Medulla oblongata (tissue), 1 donor: ENCODE data around the gene CHID1.

ENCODE experiments used
- DNase-seq: peaks from one replicate; pipeline ENCODE4 v3.0.0-alpha.2; 2015; ENCODE audit errors: extremely low spot score

Gene CHID1

GRCh38 chr11:888310-889212, 22.0 kb downstream of the CHID1 start:
- no peak for DNase-seq

- no peak for DNase-seq
Measured at GRCh38 chr11:887589-887988, 23.0 kb downstream of the CHID1 start.

- no peak for DNase-seq
Measured at GRCh38 chr11:886568-886967, 24.0 kb downstream of the CHID1 start.

GRCh38 chr11:884578-885070, 26.0 kb downstream of the CHID1 start:
- no peak for DNase-seq

GRCh38 chr11:883527-883926, 27.1 kb downstream of the CHID1 start:
- no peak for DNase-seq

- no peak for DNase-seq
Measured at GRCh38 chr11:882596-882995, 28.0 kb downstream of the CHID1 start.

- DNase-seq, result no peak
Measured at GRCh38 chr11:880447-880846, 30.2 kb downstream of the CHID1 start.

GRCh38 chr11:877565-877964, 33.0 kb downstream of the CHID1 start:
- DNase-seq, result no peak

- DNase-seq, result peak; percentile 46
Measured at GRCh38 chr11:876545-876944, 34.1 kb downstream of the CHID1 start.

GRCh38 chr11:875769-876301, 34.8 kb downstream of the CHID1 start:
- DNase-seq, result no peak

- no peak for DNase-seq
Measured at GRCh38 chr11:875203-875602, 35.4 kb downstream of the CHID1 start.

- no peak for DNase-seq
Measured at GRCh38 chr11:873706-874105, 36.9 kb downstream of the CHID1 start.

GRCh38 chr11:872799-873198, 37.8 kb downstream of the CHID1 start:
- DNase-seq, result no peak

- DNase-seq, result no peak
Measured at GRCh38 chr11:871472-871871, 39.1 kb downstream of the CHID1 start.

- no peak for DNase-seq
Measured at GRCh38 chr11:870418-870817, 40.2 kb downstream of the CHID1 start.

- DNase-seq, result no peak
Measured at GRCh38 chr11:870127-870413, 40.5 kb downstream of the CHID1 start.

GRCh38 chr11:869399-870126, 41.0 kb downstream of the CHID1 start:
- DNase-seq, result no peak

- no peak for DNase-seq
Measured at GRCh38 chr11:868802-869201, 41.8 kb downstream of the CHID1 start.

GRCh38 chr11:868394-868793, 42.2 kb downstream of the CHID1 start:
- no peak for DNase-seq

- no peak for DNase-seq
Measured at GRCh38 chr11:867856-868358, 42.7 kb downstream of the CHID1 start.

GRCh38 chr11:866481-866880, 44.1 kb downstream of the CHID1 start:
- no peak for DNase-seq
